Esophagus muscularis mucosa (tissue), 4 donors: ENCODE measurements around the gene SLCO4A1. TPM values are rescaled to one million over a fixed set of nuclear protein-coding genes. Genes with fewer than 3 reads are reported as not detected.

ENCODE experiments used
- DNase-seq: peaks from one replicate; pipeline ENCODE4 v3.0.0-alpha.2; 2017; ENCODE audit errors: extremely low spot score
- H3K27ac ChIP-seq, 4 donors: fragments of 200-600 bp; sonication (generic); replicated peaks in 1 of 4; 1 replicate in 3 of 4; 2 replicates in 1 of 4; pipeline ENCODE4 v1.5.1; 2016 to 2019; ENCODE audit warnings: mild to moderate bottlenecking in 1 of 4
- H3K27me3 ChIP-seq, 4 donors: fragments of 200-600 bp; sonication (generic); one replicate each; pipeline versions ENCODE4 v1.5.1 to v1.6.0; 2016 to 2019
- H3K36me3 ChIP-seq, 4 donors: fragments of 200-600 bp; sonication (generic); one replicate each; pipeline ENCODE4 v1.5.1; 2016 to 2019
- H3K4me1 ChIP-seq, 4 donors: fragments of 200-600 bp; sonication (generic); one replicate each; pipeline ENCODE4 v1.5.1; 2016 to 2019
- H3K4me3 ChIP-seq, 4 donors: fragments of 200-600 bp; sonication (generic); 1 replicate in 2 of 4; 2 replicates in 2 of 4; pipeline ENCODE4 v1.5.1; 2016 to 2019; ENCODE audit warnings: mild to moderate bottlenecking in 4 of 4, moderate library complexity in 1 of 4
- H3K9me3 ChIP-seq, 4 donors: fragments of 200-600 bp; sonication (generic); 1 replicate in 3 of 4; 2 replicates in 1 of 4; pipeline ENCODE4 v1.5.1; 2016 to 2019
- CTCF ChIP-seq, 3 experiments: fragments of 200-600 bp in 2 of 3; fragments of 450-650 bp in 1 of 3; sonication (generic) in 2 of 3; IDR thresholded peaks; one replicate each; pipeline ENCODE4 v1.5.1; 2017 to 2019; ENCODE audit warnings: antibody characterized with exemption in 3 of 3, mild to moderate bottlenecking in 2 of 3, moderate library complexity in 1 of 3
- EP300 ChIP-seq: sonication (generic); formaldehyde crosslinking; IDR thresholded peaks from one replicate; pipeline ENCODE4 v1.6.1; 2017; ENCODE audit warnings: antibody characterized with exemption
- POLR2A ChIP-seq: fragments of 450-650 bp; IDR thresholded peaks from one replicate; pipeline ENCODE4 v1.6.1; 2017; ENCODE audit warnings: antibody characterized with exemption, moderate library complexity, mild to moderate bottlenecking, low read depth
- POLR2AphosphoS5 ChIP-seq, 2 donors: sonication (generic); formaldehyde crosslinking; IDR thresholded peaks; one replicate each; pipeline ENCODE4 v1.6.1; 2017; ENCODE audit warnings: antibody characterized with exemption in 2 of 2
- WGBS: methylation state at CpG from one replicate; pipeline ENCODE4 v1.1.5; 2018; 5-methylcytosine and 5-hydroxymethylcytosine counted together
- intact Hi-C: fragments of 100-400 bp; cut with DNase I; formaldehyde crosslinking; loops from one replicate; pipeline ENCODE4 v1.15.1; 2023
- total RNA-seq, 4 donors: library from RNA; depleted of rRNA; stranded (reverse); fragments of >200 nt; gene quantifications; one replicate each; pipeline versions ENCODE4 v1.1.0 to v1.2.1, GENCODE V29; 2016

SLCO4A1 gene
- total RNA-seq, 4 donors from 2014 or later = 10.0 to 42.4 (median 30.1) TPM

- H3K4me1 ChIP-seq = peaks cover 7 to 29% (median 9%) of the 10 kb centered on the region in 4 donors
- no peak overlapping the region for H3K27ac ChIP-seq
- TF ChIP-seq EP300 (no peak), CTCF (IDR thresholded peaks at IDR 0.05) (no peak), POLR2A (no peak), POLR2AphosphoS5 (IDR thresholded peaks at IDR 0.05) (no peak)
- H3K36me3 ChIP-seq = peaks cover 0 to 90% (median 22%) of the 10 kb centered on the region in 4 donors
- H3K27me3 ChIP-seq = peaks cover 0 to 15% (median 0%) of the 10 kb centered on the region in 4 donors
- intact Hi-C loops = no loop called here
- H3K4me3 ChIP-seq = no peak overlapping the region
- H3K9me3 ChIP-seq = no peaks in the 10 kb centered on the region
- 92% methylated on average over 11 of the region's 15 CpGs for WGBS
- DNase-seq = no peak
Measured at GRCh38 chr20:62660240-62660615, 17.9 kb downstream of the SLCO4A1 start.

GRCh38 chr20:62660768-62661167, 18.5 kb downstream of the SLCO4A1 start:
- intact Hi-C loops = no loop called here
- Histone ChIP-seq H3K36me3 (peaks cover 0 to 95% (median 22%) of the 10 kb centered on the region in 4 donors), H3K9me3 (no peaks in the 10 kb centered on the region), H3K4me3 (no peak overlapping the region), H3K27me3 (peaks cover 0 to 20% (median 0%) of the 10 kb centered on the region in 4 donors), H3K4me1 (peaks cover 3 to 28% (median 7%) of the 10 kb centered on the region in 4 donors), H3K27ac (no peak overlapping the region)
- no peak for TF ChIP-seq EP300
- TF ChIP-seq CTCF (IDR thresholded peaks at IDR 0.05) = no peak
- TF ChIP-seq POLR2AphosphoS5 (IDR thresholded peaks at IDR 0.05) = no peak
- no peak for TF ChIP-seq POLR2A
- 60% methylated on average over 2 of the region's 18 CpGs for WGBS
- no peak for DNase-seq

GRCh38 chr20:62661647-62662046, 19.3 kb downstream of the SLCO4A1 start:
- intact Hi-C loops = no loop called here
- no peak overlapping the region for H3K4me3 ChIP-seq
- no peak for TF ChIP-seq CTCF (IDR thresholded peaks at IDR 0.05)
- no peak for TF ChIP-seq POLR2AphosphoS5 (IDR thresholded peaks at IDR 0.05)
- no peak for TF ChIP-seq EP300
- no peak for TF ChIP-seq POLR2A
- H3K27me3 ChIP-seq = peaks cover 0 to 26% (median 0%) of the 10 kb centered on the region in 4 donors
- WGBS = 78% methylated on average over 5 of the region's 11 CpGs
- no peak overlapping the region for H3K27ac ChIP-seq
- H3K4me1 ChIP-seq = peaks cover 6 to 28% (median 9%) of the 10 kb centered on the region in 4 donors
- no peaks in the 10 kb centered on the region for H3K9me3 ChIP-seq
- no peak for DNase-seq
- H3K36me3 ChIP-seq = peaks cover 0 to 92% (median 20%) of the 10 kb centered on the region in 4 donors

GRCh38 chr20:62662422-62662821, 20.1 kb downstream of the SLCO4A1 start:
- Histone ChIP-seq H3K27me3 (peaks cover 0 to 31% (median 0%) of the 10 kb centered on the region in 4 donors), H3K4me1 (peaks cover 10 to 36% (median 16%) of the 10 kb centered on the region in 4 donors), H3K36me3 (peaks cover 0 to 88% (median 17%) of the 10 kb centered on the region in 4 donors), H3K4me3 (no peak overlapping the region), H3K9me3 (no peaks in the 10 kb centered on the region), H3K27ac (no peak overlapping the region)
- DNase-seq = no peak
- 77% methylated on average over 4 of the region's 6 CpGs for WGBS
- intact Hi-C loops = no loop called here
- TF ChIP-seq POLR2AphosphoS5 (IDR thresholded peaks at IDR 0.05) = no peak
- TF ChIP-seq CTCF (IDR thresholded peaks at IDR 0.05) = no peak
- no peak for TF ChIP-seq POLR2A
- TF ChIP-seq EP300 = no peak
